Adrenal gland (tissue), 12 donors: ENCODE data around the gene EML6. TPM values are rescaled to one million over a fixed set of nuclear protein-coding genes. Genes with fewer than 3 reads are reported as not detected.

Source experiments
- DNase-seq, 7 donors: peaks; one replicate each; pipeline ENCODE4 v3.0.0-alpha.2; 2019 to 2020
- H3K27ac ChIP-seq, 5 donors: fragments of 200-600 bp; sonication (generic) in 4 of 5; 1 replicate in 3 of 5; 2 replicates in 2 of 5; pipeline versions ENCODE4 v1.5.1 to v1.8.0; 2016 to 2020; ENCODE audit warnings: mild to moderate bottlenecking in 1 of 5
- H3K27me3 ChIP-seq: fragments of 200-600 bp; 2 replicates; pipeline ENCODE4 v1.8.0; 2021
- H3K36me3 ChIP-seq, 2 donors: fragments of 200-600 bp; replicated peaks in 1 of 2; 1 replicate in 1 of 2; 2 replicates in 1 of 2; pipeline versions ENCODE4 v1.5.1 to v1.8.0; 2018 to 2022
- H3K4me1 ChIP-seq, 2 donors: fragments of 200-600 bp; replicated peaks in 1 of 2; 1 replicate in 1 of 2; 2 replicates in 1 of 2; pipeline versions ENCODE4 v1.5.1 to v1.8.0; 2018 to 2021
- H3K4me3 ChIP-seq, 4 donors: fragments of 200-600 bp; sonication (generic) in 3 of 4; one replicate each; pipeline ENCODE4 v1.5.1; 2016 to 2018
- H3K9me3 ChIP-seq, 3 donors: fragments of 200-600 bp; sonication (generic) in 1 of 3; replicated peaks in 1 of 3; 1 replicate in 2 of 3; 2 replicates in 1 of 3; pipeline versions ENCODE4 v1.5.1 to v1.8.0; 2016 to 2021
- CTCF ChIP-seq, 6 experiments: fragments of 450-650 bp in 4 of 6; fragments of 200-600 bp in 2 of 6; sonication (generic) in 1 of 6; IDR thresholded peaks; 1 replicate in 5 of 6; 2 replicates in 1 of 6; pipeline versions ENCODE4 v1.5.1 to v1.8.0; 2016 to 2021; ENCODE audit warnings: antibody characterized with exemption in 6 of 6, mild to moderate bottlenecking in 2 of 6, moderate library complexity in 1 of 6
- POLR2A ChIP-seq, 2 donors: fragments of 450-650 bp; IDR thresholded peaks; one replicate each; pipeline ENCODE4 v1.6.1; 2017; ENCODE audit warnings: antibody characterized with exemption in 2 of 2, mild to moderate bottlenecking in 2 of 2, moderate library complexity in 1 of 2
- WGBS, 4 donors: extraction: QIAGEN DNeasy Blood & Tissue Kit in 2 of 4; methylation state at CpG; one replicate each; pipeline versions ENCODE4 v1.1.5 to v1.1.7; 2013 to 2017; 5-methylcytosine and 5-hydroxymethylcytosine counted together
- intact Hi-C, 2 donors: fragments of 100-400 bp; cut with DNase I; formaldehyde crosslinking; loops; one replicate each; pipeline versions ENCODE4 v1.14.1 to v1.15.0; 2022 to 2023
- polyA plus RNA-seq, 3 donors: library from polyadenylated mRNA; stranded (reverse); fragments of 200-250 nt in 2 of 3; fragments of 350-450 nt in 1 of 3; fragmentation: Illumina TruSeq in 1 of 3; extraction: RNeasy Lipid Tissue Mini Kit (QIAGEN cat#74804) in 1 of 3; gene quantifications; one replicate each; pipeline ENCODE4 v1.2.3, GENCODE V29; 2013 to 2014
- total RNA-seq, 9 donors: library from RNA; depleted of rRNA in 4 of 9; stranded (reverse); fragments of >200 nt in 4 of 9; fragments of 120-200 nt in 1 of 9; fragmentation: NEBNext Ultra II Directional in 1 of 9; extraction: Animal tissue kit (Norgen Biotek cat#: 25700) in 1 of 9; gene quantifications; one replicate each; pipeline versions ENCODE4 v1.1.0 to v1.2.4, GENCODE V29; 2013 to 2023
- donor health status: healthy with polysubstance abuse.
- donor health status: Bipolar disorder and iron deficiency.
- donor health status: DM: yes; HTN: yes; CAD: no.
- donor health status: DM: no; HTN: no; CAD: no.
- donor health status: DM: no; HTN: no; CAD: no.
- donor health status: DM: yes; HTN: yes; CAD: no.

The EML6 gene
- total and polyA plus RNA-seq, 12 donors: 6.0 to 19.3 (median 10.9) TPM

GRCh38 chr2:54918647-54919280 lies 195.3 kb downstream of the EML6 start:
- no peak for DNase-seq

GRCh38 chr2:54920660-54921059 lies 197.2 kb downstream of the EML6 start:
- intact Hi-C loops: no loop called here
- DNase-seq: no peak
- Histone ChIP-seq H3K9me3 (no peaks in the 10 kb centered on the region), H3K27ac (no peak overlapping the region), H3K27me3 (no peaks in the 10 kb centered on the region), H3K4me1 (no peaks in the 10 kb centered on the region), H3K36me3 (no peaks in the 10 kb centered on the region), H3K4me3 (no peak overlapping the region)
- 96 to 100% (median 100%) methylated on average over 1 of the region's 1 CpG for WGBS, 4 donors
- TF ChIP-seq CTCF (IDR thresholded peaks at IDR 0.05) (no peak), POLR2A (IDR thresholded peaks at IDR 0.05) (no peak)

More at GRCh38 chr2:54918647-54919280, 195.3 kb downstream of the EML6 start:
- H3K9me3 ChIP-seq: no peaks in the 10 kb centered on the region
- H3K4me3 ChIP-seq: no peak overlapping the region
- no peaks in the 10 kb centered on the region for H3K4me1 ChIP-seq
- H3K27me3 ChIP-seq: no peaks in the 10 kb centered on the region
- intact Hi-C loops: no loop called here
- WGBS, 4 donors: 80 to 93% (median 87%) methylated on average over 7 of the region's 7 CpGs
- H3K36me3 ChIP-seq: no peaks in the 10 kb centered on the region
- no peak for TF ChIP-seq POLR2A (IDR thresholded peaks at IDR 0.05)
- no peak for TF ChIP-seq CTCF (IDR thresholded peaks at IDR 0.05)
- no peak overlapping the region for H3K27ac ChIP-seq

DNA sequence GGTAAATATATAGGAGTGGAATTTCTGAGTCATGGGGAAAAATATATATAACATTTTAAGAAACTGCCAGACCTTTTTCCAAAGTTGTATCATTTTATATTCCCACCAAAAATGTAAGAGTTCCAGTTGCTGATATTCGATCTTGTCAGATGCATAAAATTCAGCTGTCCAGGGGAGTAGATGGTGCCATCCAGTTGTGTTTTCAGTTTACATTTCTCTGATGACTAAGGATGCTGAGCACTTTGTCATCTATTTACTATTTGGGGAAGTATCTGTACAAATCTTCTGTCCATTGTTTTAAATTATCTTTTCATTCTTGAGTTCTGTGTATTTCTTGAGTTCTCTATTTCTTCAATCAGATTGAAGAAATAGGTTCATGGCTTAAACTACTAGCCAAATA lies 200.7 kb downstream of the EML6 start:
- TF ChIP-seq CTCF (IDR thresholded peaks at IDR 0.05): no peak
- TF ChIP-seq POLR2A (IDR thresholded peaks at IDR 0.05): no peak
- no peak overlapping the region for H3K27ac ChIP-seq
- DNase-seq: no peak
- H3K36me3 ChIP-seq: no peaks in the 10 kb centered on the region
- no peaks in the 10 kb centered on the region for H3K9me3 ChIP-seq
- H3K4me1 ChIP-seq: no peaks in the 10 kb centered on the region
- WGBS, 4 donors: 92 to 100% (median 95%) methylated on average over 1 of the region's 1 CpG
- intact Hi-C loops: no loop called here
- H3K27me3 ChIP-seq: no peaks in the 10 kb centered on the region
- H3K4me3 ChIP-seq: no peak overlapping the region

GRCh38 chr2:54925022-54925421 lies 201.6 kb downstream of the EML6 start:
- Histone ChIP-seq H3K4me1 (no peaks in the 10 kb centered on the region), H3K36me3 (no peaks in the 10 kb centered on the region), H3K27me3 (no peaks in the 10 kb centered on the region), H3K9me3 (no peaks in the 10 kb centered on the region), H3K27ac (no peak overlapping the region), H3K4me3 (no peak overlapping the region)
- 93 to 96% (median 94%) methylated on average over 4 of the region's 4 CpGs for WGBS, 4 donors
- DNase-seq: no peak
- intact Hi-C loops: no loop called here
- TF ChIP-seq CTCF (IDR thresholded peaks at IDR 0.05): no peak
- TF ChIP-seq POLR2A (IDR thresholded peaks at IDR 0.05): no peak
